ENCODE measurements around the gene FSTL3. TPM values are rescaled to one million over a fixed set of nuclear protein-coding genes. Genes with fewer than 3 reads are reported as not detected.

Gene FSTL3
- total and polyA plus RNA-seq, 4 donors = 2.2 to 8.4 (median 6.0) TPM

- TF ChIP-seq ATF3 (IDR thresholded peaks at IDR 0.05) (no peak), TAF1 (conservative IDR thresholded peaks at IDR 0.05) (no peak), JUND (IDR thresholded peaks at IDR 0.05) (no peak)
Observed at GRCh38 chr19:644363-644762, 31.8 kb upstream of the FSTL3 start (continued).

- H3K4me3 ChIP-seq (ENCODE audit: low read depth in 1 of 3, low read length in 3 of 3) = no peak overlapping the region
- H3K9ac ChIP-seq (ENCODE audit: low read depth in 1 of 2, low read length in 2 of 2) = no peak overlapping the region
- no peak for TF ChIP-seq ZBTB33 (IDR thresholded peaks at IDR 0.05)
- no peak for TF ChIP-seq REST (IDR thresholded peaks at IDR 0.05)
- TF ChIP-seq HNF4G (IDR thresholded peaks at IDR 0.05) = no peak
- no peak for TF ChIP-seq FOXA2 (IDR thresholded peaks at IDR 0.05)
- no peak overlapping the region for H3K27ac ChIP-seq (ENCODE audit: low read depth in 1 of 2, low read length in 2 of 2)
- no peaks in the 10 kb centered on the region for H3K9me3 ChIP-seq (ENCODE audit: control insufficient read depth in 4 of 4, low read length in 3 of 4)
- peaks cover 0 to 37% (median 20%) of the 10 kb centered on the region in 4 donors for H3K36me3 ChIP-seq (ENCODE audit: control insufficient read depth in 4 of 4, insufficient read depth in 3 of 4, low read depth in 1 of 4, low read length in 3 of 4)
- peaks cover 0 to 1% (median 0%) of the 10 kb centered on the region in 4 donors for H3K4me1 ChIP-seq (ENCODE audit: control insufficient read depth in 4 of 4, insufficient read depth in 4 of 4, low read length in 3 of 4)
- no peaks in the 10 kb centered on the region for H3K27me3 ChIP-seq (ENCODE audit: control insufficient read depth in 4 of 4, insufficient read depth in 4 of 4, low read length in 3 of 4)
- no peak for DNase-seq (ENCODE audit: low spot score)
- WGBS = 87% methylated on average over 14 of the region's 14 CpGs
Observed at GRCh38 chr19:644789-645188, 31.4 kb upstream of the FSTL3 start.

- Histone ChIP-seq H3K27ac (ENCODE audit: low read depth in 1 of 2, low read length in 2 of 2) (no peak overlapping the region), H3K4me3 (ENCODE audit: low read depth in 1 of 3, low read length in 3 of 3) (no peak overlapping the region), H3K9ac (ENCODE audit: low read depth in 1 of 2, low read length in 2 of 2) (no peak overlapping the region), H3K27me3 (ENCODE audit: control insufficient read depth in 4 of 4, insufficient read depth in 4 of 4, low read length in 3 of 4) (no peaks in the 10 kb centered on the region), H3K36me3 (ENCODE audit: control insufficient read depth in 4 of 4, insufficient read depth in 3 of 4, low read depth in 1 of 4, low read length in 3 of 4) (peaks cover 3 to 43% (median 22%) of the 10 kb centered on the region in 4 donors), H3K9me3 (ENCODE audit: control insufficient read depth in 4 of 4, low read length in 3 of 4) (no peaks in the 10 kb centered on the region), H3K4me1 (ENCODE audit: control insufficient read depth in 4 of 4, insufficient read depth in 4 of 4, low read length in 3 of 4) (no peaks in the 10 kb centered on the region)
- 95% methylated on average over 62 of the region's 62 CpGs for whole genome bisulfite sequencing
- DNase-seq (ENCODE audit: low spot score) = no peak
- TF ChIP-seq CTCF (IDR thresholded peaks at IDR 0.05; ENCODE audit: low read depth, low read length, missing input control) (no peak), ATF3 (IDR thresholded peaks at IDR 0.05) (no peak), JUND (IDR thresholded peaks at IDR 0.05) (no peak), REST (IDR thresholded peaks at IDR 0.05) (no peak), FOXA1 (IDR thresholded peaks at IDR 0.05) (no peak), EGR1 (IDR thresholded peaks at IDR 0.05; ENCODE audit: low read depth in 2 of 2) (no peak), RXRA (IDR thresholded peaks at IDR 0.05) (no peak), ZBTB33 (IDR thresholded peaks at IDR 0.05) (no peak), HNF4A (conservative IDR thresholded peaks at IDR 0.05) (no peak), GABPA (IDR thresholded peaks at IDR 0.05 in 1 of 2, conservative IDR thresholded peaks at IDR 0.05 in 1 of 2) (no peak), YY1 (IDR thresholded peaks at IDR 0.05) (no peak)
Observed at GRCh38 chr19:645912-646778, 30.0 kb upstream of the FSTL3 start.
